Activated naive CD8-positive, alpha-beta T cell treated with anti-CD3 and anti-CD28 coated beads for 36 hours (primary cell): ENCODE results near the gene ANAPC2. TPM values are rescaled to one million over a fixed set of nuclear protein-coding genes. Genes with fewer than 3 reads are reported as not detected.

ENCODE experiments used
- DNase-seq: peaks from one replicate; pipeline ENCODE4 v3.0.0; 2021
- H3K27ac Mint-ChIP-seq: one replicate; pipeline ENCODE4 v1.8.0; 2022; ENCODE audit warnings: mild to moderate bottlenecking, moderate library complexity, mixed read lengths
- H3K27me3 Mint-ChIP-seq: one replicate; pipeline ENCODE4 v1.8.0; 2022; ENCODE audit warnings: mild to moderate bottlenecking, mixed read lengths
- H3K36me3 Mint-ChIP-seq: one replicate; pipeline ENCODE4 v1.8.0; 2021; ENCODE audit warnings: mild to moderate bottlenecking, mixed read lengths
- H3K4me1 Mint-ChIP-seq: one replicate; pipeline ENCODE4 v1.8.0; 2021; ENCODE audit warnings: mixed read lengths
- H3K4me3 Mint-ChIP-seq: one replicate; pipeline ENCODE4 v1.8.0; 2022; ENCODE audit warnings: mild to moderate bottlenecking, moderate library complexity, mixed read lengths
- H3K9me3 Mint-ChIP-seq: one replicate; pipeline ENCODE4 v1.8.0; 2022; ENCODE audit warnings: mixed read lengths
- total RNA-seq, 2 experiments: library from RNA; stranded (reverse); gene quantifications; one replicate each; pipeline ENCODE4 v1.2.3, GENCODE V29; 2021

Gene ANAPC2
- total RNA-seq, 2 experiments from 2014 or later, result 42.6 to 48.3 TPM

DNA sequence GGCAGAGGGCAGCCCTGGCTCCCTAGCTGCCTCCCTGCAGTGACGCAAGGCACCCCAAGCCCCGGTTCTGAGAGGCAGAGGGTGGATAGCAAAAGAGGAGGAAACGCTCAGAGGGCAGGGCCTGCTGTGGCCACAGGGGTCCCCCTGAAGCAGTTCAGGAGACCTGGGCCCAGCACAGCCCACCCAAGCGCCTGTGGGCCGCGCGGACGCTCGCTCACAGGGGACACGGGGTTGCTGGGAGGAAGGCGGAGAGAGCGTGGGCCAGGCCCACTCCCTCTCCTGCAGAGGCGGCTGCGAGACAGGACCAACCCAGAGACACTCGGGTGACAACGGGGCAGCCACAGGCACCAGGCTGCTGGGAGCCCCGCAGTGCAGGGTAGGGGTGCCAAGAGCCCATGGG lies 8.6 kb downstream of the ANAPC2 start:
- Mint-ChIP-seq H3K9me3 (no peaks in the 10 kb centered on the region), H3K27ac (no peak overlapping the region), H3K4me1 (peaks cover 5% of the 10 kb centered on the region), H3K36me3 (peaks cover 3% of the 10 kb centered on the region), H3K27me3 (no peaks in the 10 kb centered on the region), H3K4me3 (no peak overlapping the region)
- DNase-seq, result no peak

GRCh38 chr9:137178939-137179630 lies 9.3 kb downstream of the ANAPC2 start:
- Mint-ChIP-seq H3K36me3 (peaks cover 3% of the 10 kb centered on the region), H3K4me3 (no peak overlapping the region), H3K4me1 (peaks cover 5% of the 10 kb centered on the region), H3K27me3 (no peaks in the 10 kb centered on the region), H3K27ac (no peak overlapping the region), H3K9me3 (no peaks in the 10 kb centered on the region)
- no peak for DNase-seq

GRCh38 chr9:137178201-137178938 lies 10.0 kb downstream of the ANAPC2 start:
- no peak overlapping the region for H3K27ac Mint-ChIP-seq
- no peak for DNase-seq

GRCh38 chr9:137176302-137177182 lies 11.8 kb downstream of the ANAPC2 start:
- no peaks in the 10 kb centered on the region for H3K9me3 Mint-ChIP-seq
- peaks cover 2% of the 10 kb centered on the region for H3K27me3 Mint-ChIP-seq
- no peak for DNase-seq
- peaks cover 5% of the 10 kb centered on the region for H3K4me1 Mint-ChIP-seq
- H3K4me3 Mint-ChIP-seq, result no peak overlapping the region
- H3K27ac Mint-ChIP-seq, result no peak overlapping the region
- no peaks in the 10 kb centered on the region for H3K36me3 Mint-ChIP-seq

More at GRCh38 chr9:137178201-137178938, 10.0 kb downstream of the ANAPC2 start:
- Mint-ChIP-seq H3K4me1 (peaks cover 5% of the 10 kb centered on the region), H3K9me3 (no peaks in the 10 kb centered on the region), H3K27me3 (no peaks in the 10 kb centered on the region), H3K36me3 (peaks cover 3% of the 10 kb centered on the region), H3K4me3 (no peak overlapping the region)

DNA sequence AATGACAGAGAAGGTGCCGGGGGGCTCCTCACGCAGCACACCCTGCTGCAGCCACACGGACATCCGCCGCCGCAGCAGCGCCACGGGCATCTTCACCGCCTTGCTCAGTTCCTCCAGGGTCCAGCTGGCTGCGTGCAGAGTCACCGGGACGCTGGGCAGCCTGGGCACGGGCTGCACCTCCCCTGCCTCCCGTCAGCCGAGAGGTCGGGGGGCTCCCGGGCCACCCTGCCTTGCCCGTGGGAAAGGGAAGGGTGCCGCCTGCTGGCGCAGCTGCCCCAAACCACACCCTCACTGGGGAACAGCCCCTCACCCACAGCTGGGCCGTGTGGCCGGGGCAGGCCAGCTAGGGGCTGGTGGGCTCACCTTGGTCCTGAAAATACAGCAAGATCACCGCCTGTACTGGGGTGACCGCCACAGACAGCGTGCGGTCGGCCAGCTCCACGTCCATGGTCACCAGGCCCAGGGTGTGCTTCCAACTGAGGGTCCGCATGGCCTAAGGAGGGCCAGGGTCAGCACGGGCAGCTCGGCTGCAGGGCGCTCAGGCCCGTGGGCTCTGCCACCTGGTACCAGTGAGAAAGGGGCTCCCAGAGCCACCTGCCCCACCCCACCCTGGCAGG lies 12.9 kb downstream of the ANAPC2 start:
- Mint-ChIP-seq H3K9me3 (no peaks in the 10 kb centered on the region), H3K36me3 (no peaks in the 10 kb centered on the region), H3K4me1 (peaks cover 5% of the 10 kb centered on the region), H3K27ac (no peak overlapping the region), H3K4me3 (no peak overlapping the region), H3K27me3 (peaks cover 9% of the 10 kb centered on the region)
- DNase-seq, result no peak

DNA sequence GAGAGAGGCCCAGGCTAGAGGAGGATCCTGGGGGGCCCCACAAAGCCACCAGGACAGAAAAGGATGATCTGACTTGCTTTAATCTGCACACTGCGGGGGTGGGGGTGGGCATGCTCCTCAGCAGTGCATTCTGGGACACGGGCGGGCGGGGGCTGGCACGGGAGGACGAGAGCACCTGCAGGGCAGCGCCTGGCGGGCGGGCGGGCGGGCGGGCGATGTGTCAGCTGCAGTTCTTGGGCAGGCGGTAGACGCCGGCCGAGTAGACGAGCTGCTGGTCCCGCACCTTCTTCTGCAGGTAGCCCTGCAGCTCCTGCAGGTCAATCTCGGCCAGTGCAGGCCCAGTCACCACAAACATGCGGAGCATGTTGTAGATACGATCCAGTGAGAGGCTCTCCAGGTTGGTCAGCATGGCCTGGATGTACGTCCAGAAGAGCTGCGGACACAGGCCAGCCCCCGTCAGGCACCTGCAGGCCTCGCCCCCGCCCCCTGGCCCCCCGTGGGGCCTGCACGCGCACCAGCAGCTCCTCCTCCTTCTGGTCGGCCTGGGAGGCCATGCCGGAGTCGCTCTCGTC lies 13.6 kb downstream of the ANAPC2 start:
- no peak for DNase-seq
- Mint-ChIP-seq H3K4me1 (peaks cover 5% of the 10 kb centered on the region), H3K27ac (no peak overlapping the region), H3K27me3 (peaks cover 15% of the 10 kb centered on the region), H3K9me3 (no peaks in the 10 kb centered on the region), H3K4me3 (no peak overlapping the region), H3K36me3 (no peaks in the 10 kb centered on the region)

DNA sequence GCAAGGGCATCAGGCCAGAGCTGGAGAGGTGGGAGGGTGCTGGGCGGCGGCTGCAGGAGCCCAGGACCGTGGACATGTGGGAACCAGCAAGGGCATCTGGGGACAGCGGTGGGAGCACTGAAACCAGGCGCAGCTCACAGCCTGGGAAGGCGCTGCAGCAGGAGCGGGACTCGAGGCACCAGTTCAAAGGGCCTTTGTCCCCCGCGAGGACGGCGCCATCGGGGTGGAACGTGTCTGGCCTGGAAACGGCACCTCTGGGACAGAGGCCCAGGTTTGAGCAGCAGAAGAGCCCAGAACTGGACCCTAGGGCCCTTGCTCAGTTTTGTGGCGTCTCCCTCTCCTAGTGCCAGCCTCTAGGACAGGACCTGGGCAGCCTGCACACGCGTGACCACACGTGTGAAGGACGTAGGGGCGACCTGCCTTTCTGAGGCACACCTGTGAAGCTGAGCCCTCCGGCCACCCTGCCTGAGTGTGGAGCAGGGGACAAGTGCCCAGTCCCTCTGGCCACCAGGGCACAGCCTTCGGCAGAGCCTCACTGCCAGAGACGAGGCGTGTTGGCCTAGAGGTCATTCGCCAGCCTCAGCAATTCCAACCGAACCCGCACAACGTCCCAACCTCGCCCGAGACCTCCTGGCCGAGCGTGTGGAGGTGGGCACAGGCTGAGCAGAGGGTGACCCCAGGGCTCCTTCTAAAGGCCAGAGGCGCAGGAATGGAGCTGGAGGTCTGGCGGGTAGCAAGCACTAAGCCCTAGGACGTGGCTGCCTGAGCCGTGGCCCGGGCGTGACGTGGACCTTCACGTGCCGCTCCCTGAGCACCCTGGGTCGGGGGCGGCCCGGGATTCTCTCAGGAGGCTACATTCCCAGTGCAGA lies 14.3 kb downstream of the ANAPC2 start:
- H3K36me3 Mint-ChIP-seq, result no peaks in the 10 kb centered on the region
- H3K4me3 Mint-ChIP-seq, result no peak overlapping the region
- H3K4me1 Mint-ChIP-seq, result peaks cover 5% of the 10 kb centered on the region

DNA sequence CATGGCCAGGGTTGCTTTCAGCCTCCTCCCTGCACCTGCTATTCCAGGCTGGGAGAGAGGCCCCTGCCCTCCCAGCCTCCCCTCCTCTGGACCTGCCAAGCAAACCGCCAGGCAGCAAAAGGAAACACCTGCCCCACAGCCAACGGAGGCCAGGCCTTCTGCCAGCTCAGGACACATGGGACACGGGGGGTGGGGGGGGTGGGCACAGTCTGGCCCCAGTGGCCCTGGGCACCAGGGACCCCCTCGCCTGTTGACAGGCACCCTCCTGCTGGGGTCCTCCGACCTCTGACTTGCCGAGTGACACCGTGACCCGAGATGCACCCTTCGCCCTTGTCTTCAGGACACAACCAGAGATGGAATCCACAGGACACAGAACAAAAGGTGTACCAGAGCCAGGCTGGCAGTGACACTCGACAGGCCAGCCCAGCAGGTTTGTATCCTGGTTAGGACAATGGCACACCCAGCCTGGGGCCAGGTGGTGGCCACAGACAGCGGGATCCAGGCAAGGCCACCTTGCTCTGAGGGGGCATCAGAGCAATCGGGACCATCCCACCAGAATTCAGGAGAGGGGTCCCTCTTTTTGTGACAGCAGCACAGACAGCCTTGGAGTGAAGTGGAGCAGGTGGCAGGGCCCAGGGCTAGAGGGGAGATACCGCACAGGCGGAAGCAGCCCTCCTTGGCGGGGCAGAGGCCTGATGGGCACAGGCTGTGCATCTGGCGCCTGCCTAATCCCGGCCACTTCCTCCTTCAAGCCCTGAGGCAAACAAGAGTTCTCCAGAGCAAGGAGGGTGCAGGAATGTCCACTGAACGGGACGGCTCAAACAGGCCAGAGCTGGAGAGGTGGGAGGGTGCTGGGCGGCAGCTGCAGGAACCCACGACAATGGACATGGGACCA lies 15.2 kb downstream of the ANAPC2 start:
- peaks cover 5% of the 10 kb centered on the region for H3K4me1 Mint-ChIP-seq
- no peak overlapping the region for H3K4me3 Mint-ChIP-seq
- DNase-seq, result no peak
- no peak overlapping the region for H3K27ac Mint-ChIP-seq
- H3K36me3 Mint-ChIP-seq, result no peaks in the 10 kb centered on the region
- H3K27me3 Mint-ChIP-seq, result peaks cover 22% of the 10 kb centered on the region
- H3K9me3 Mint-ChIP-seq, result no peaks in the 10 kb centered on the region

More for the DNA sequence above, 14.3 kb downstream of the ANAPC2 start:
- H3K27me3 Mint-ChIP-seq, result peaks cover 16% of the 10 kb centered on the region
- no peaks in the 10 kb centered on the region for H3K9me3 Mint-ChIP-seq
- no peak for DNase-seq
- H3K27ac Mint-ChIP-seq, result no peak overlapping the region

DNA sequence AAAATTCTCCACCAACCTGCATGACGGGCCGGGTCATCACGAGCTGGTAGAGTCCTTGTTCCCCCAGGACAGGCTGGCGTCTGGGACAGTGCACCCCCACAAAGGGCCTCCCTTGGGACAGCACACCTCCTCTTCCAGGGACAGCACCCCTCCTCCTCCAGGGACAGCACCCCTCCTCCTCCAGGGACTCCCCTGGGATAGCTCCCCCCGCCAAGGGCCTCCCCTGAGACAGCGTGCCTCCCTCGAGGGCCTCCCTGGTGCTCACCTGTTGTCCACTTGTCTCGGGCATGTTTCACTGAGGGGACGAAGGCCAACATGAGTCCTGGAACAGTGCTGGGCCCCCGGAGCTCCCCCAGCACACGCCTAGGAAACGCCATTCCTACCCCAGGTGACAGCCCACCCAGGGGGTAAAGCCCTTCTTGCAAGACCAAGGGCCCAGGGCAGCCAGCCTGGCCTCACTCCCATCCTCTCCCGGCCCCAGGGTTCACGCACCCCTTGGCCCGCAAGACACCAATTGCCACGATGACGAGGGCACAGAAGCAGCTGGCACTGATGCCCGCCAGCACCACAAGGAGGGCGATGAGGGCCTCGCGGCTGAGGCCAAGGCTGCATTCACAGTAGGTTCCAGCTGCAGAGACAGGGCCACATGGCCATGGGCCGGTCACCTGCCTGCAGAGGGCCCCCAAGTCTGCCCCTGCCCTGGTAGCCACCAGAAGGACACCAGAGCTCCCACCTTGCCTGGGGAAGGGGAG lies 17.0 kb downstream of the ANAPC2 start:
- Mint-ChIP-seq H3K36me3 (no peaks in the 10 kb centered on the region), H3K9me3 (no peaks in the 10 kb centered on the region), H3K27me3 (peaks cover 32% of the 10 kb centered on the region), H3K4me3 (no peak overlapping the region), H3K4me1 (peaks cover 4% of the 10 kb centered on the region), H3K27ac (no peak overlapping the region)
- DNase-seq, result no peak

DNA sequence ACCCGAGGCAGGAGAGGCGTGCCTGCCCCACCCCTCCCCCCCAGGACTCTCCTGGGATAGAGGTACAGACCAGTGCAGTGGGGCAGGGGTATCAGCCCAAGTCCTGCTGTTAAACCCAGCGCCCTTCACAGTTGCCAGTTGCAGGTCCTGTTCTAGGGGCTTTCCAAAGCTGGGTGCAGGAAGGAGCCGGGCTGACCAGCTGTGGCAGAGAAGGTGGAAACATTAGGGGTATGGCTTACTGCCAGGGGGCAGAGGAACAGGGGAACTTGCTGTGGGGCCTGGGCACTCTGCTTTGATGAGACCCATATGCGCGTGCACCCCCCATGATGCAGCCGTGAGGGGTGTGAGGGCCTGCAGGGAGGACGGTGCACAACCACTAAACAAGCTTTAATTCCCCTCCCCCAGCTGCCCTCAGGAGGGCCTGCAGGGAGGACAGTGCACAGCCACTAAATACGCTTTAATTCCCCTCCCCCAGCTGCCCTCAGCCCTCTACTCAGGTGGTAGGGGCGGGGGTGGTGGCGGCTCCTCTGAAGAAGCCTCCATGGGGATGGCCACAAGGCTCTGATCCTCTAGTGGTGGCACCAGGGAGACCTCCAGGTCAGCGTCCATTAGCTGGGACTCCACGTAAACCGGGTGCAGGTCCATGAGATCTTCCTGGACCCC lies 17.7 kb downstream of the ANAPC2 start:
- Mint-ChIP-seq H3K4me1 (peaks cover 2% of the 10 kb centered on the region), H3K27me3 (peaks cover 37% of the 10 kb centered on the region), H3K9me3 (no peaks in the 10 kb centered on the region), H3K4me3 (no peak overlapping the region), H3K27ac (no peak overlapping the region), H3K36me3 (no peaks in the 10 kb centered on the region)
- no peak for DNase-seq

GRCh38 chr9:137169896-137170358 lies 18.4 kb downstream of the ANAPC2 start, which contains the start of gene LRRC26:
Gene LRRC26, minus strand, starts transcription at chr9:137170051. Its CDS starts 108 bp downstream, at chr9:137169943.
- H3K9me3 Mint-ChIP-seq, result no peaks in the 10 kb centered on the region
- H3K27me3 Mint-ChIP-seq, result peaks cover 43% of the 10 kb centered on the region
- DNase-seq, result no peak
- no peak within 1 kb of the TSS for H3K4me3 Mint-ChIP-seq
- peaks cover 2% of the 10 kb centered on the region for H3K4me1 Mint-ChIP-seq
- H3K27ac Mint-ChIP-seq, result no peak within 1 kb of the TSS
- H3K36me3 Mint-ChIP-seq, result no peaks in the 10 kb centered on the region
